ENCODE results near the gene EMID1.

DNA sequence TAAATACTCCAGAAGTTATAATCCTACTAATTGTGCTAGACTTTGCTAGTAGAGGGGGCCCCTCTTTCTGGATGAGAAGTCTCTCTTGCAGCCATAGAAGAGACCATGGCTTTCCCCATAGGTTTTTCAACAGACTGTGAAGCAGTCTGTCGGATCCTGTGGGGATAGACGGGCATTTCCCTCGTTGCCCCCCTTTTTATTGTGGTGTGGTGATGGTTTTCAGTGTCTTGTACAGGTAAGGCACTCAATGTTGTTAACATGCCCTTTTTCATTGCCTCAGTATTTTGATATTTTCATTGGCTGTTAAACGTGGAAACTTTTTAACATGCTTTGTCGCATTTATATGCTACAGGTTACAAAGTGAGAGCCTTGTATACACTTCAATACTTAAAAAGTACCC, 84.4 kb downstream of the EMID1 start:
- TF ChIP-seq, protein P1, sequence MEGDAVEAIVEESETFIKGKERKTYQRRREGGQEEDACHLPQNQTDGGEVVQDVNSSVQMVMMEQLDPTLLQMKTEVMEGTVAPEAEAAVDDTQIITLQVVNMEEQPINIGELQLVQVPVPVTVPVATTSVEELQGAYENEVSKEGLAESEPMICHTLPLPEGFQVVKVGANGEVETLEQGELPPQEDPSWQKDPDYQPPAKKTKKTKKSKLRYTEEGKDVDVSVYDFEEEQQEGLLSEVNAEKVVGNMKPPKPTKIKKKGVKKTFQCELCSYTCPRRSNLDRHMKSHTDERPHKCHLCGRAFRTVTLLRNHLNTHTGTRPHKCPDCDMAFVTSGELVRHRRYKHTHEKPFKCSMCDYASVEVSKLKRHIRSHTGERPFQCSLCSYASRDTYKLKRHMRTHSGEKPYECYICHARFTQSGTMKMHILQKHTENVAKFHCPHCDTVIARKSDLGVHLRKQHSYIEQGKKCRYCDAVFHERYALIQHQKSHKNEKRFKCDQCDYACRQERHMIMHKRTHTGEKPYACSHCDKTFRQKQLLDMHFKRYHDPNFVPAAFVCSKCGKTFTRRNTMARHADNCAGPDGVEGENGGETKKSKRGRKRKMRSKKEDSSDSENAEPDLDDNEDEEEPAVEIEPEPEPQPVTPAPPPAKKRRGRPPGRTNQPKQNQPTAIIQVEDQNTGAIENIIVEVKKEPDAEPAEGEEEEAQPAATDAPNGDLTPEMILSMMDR (IDR thresholded peaks at IDR 0.05 in 8 of 11, conservative IDR thresholded peaks at IDR 0.05 in 3 of 11): no peak
- TF ChIP-seq POLR2A (IDR thresholded peaks at IDR 0.05): no peak
- no peak for TF ChIP-seq POLR2AphosphoS5 (IDR thresholded peaks at IDR 0.05)

Data from spleen (tissue), 7 donors.